ENCODE results near the gene ZNF260.
"Not testable (repeated sequence)": the region's sequence is repeated elsewhere in the genome, so short reads cannot be mapped to it uniquely, and the experiment has no call there.

ZNF260 gene

DNA sequence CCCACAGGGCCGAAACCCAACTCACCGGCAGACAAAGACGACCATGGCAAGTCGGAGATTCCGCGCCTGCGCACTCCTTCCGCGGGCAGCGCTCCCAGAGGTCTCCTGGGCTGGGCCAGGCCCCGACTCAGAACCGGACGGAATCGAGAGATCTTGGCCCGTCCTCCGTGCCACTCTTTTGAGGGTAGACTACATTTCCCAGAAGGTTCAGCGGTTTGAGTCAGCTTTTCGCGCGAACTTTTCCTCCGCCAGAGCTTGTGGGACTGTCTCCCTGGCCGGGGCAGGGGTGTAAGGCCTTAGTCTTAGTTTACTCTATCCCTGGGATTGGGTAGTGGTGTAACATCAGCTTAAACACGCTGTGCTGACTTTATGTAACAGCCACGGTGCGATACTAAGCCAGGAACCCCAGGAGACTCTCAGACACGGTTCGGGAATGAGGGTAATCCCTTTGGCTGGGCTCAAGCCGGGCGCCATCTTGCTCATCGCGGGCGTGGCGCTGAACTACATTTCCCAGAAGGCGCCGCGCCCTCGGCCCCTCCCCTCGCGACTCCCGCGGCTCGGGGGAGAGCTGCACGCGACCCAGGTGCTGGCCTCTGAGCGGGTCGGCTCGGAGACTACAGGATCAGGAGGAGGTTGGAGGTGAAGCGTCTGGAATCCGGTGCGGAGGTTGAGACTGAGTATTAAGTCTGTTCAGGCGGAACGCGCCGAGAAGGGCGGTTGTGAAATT is at the start of gene ZNF260:
ZNF260 (minus strand) TSS at position 78 of the 727 bp plus-strand sequence. CDS start 13,033 bp downstream, outside the sequence.
- DNase-seq = peak; percentile 98 to 99

GRCh38 chr19:36577271-36577996 is 49.4 kb upstream of the ZNF260 start:
- DNase-seq = no peak

DNA sequence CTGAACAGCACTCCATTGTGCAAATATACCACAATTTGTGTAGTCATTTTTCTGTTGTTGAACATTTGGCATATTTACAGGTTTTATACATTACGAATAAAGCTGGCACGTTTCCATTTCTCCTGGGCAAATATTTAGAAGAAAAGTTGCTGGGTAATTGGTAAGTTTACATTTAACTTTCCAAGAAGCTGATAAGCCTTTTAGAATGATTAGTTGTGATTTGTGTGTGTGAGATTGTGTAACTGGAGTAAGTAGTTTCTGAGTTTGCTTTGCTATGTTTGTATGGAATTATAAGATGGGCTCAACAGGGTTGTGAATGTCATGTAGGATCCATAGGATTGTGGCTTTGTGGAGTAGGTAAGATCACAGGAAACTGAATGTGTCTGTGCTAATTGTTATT is 46.7 kb upstream of the ZNF260 start:
- no peak for DNase-seq

- peak in 1 of 2 experiments; percentile 62 for DNase-seq
Observed at GRCh38 chr19:36573895-36574720, 46.0 kb upstream of the ZNF260 start.

DNA sequence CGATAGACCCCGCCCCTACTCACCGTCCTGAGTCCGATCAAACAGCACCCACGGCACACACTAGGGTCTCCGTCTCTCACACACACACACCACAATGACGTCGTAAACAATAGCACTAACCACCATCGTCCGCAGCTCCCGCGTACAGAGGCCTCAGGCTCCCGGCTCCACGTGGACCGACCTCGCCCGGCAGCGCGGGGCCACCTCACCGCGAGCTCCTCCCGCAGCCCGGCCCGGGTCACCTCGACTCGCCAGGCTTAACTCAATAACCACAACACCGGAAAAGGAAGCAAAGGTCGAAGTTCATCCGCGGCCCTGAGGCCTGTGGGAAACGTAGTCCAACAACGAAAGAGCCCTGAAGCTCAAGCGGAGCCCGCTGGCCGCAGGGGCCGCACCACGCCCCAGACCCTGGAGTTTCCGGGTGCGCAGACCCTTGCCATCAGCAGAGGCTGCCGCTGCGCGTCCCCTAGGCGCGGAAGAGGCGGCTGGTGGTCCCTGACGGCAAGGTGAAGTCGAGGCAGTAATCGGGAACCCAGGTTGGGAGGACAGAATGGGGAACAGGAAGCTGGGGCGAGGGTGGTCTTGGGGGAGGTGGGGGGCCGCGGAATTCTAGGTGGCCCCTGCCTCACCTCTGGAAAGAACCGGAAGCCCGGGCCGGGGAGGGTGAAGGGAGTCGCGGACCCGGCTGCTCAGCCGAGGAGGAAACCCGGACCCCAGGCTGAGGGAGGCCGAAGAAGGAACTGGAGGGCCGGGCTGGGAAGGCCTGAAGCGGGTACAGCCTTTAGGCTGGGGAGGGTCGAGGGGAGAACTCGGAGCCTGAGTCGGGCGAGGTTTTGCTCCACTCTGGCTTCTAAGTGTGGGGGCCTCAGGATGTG is 45.2 kb upstream of the ZNF260 start, which contains the start of gene ZNF529:
ZNF529 (minus strand) TSS at position 273 of the 875 bp plus-strand sequence. CDS start 946 bp downstream, outside the sequence.
- DNase-seq = peak; percentile 95 to 98

- no peak for DNase-seq
Observed at GRCh38 chr19:36572593-36573019, 44.5 kb upstream of the ZNF260 start.

DNA sequence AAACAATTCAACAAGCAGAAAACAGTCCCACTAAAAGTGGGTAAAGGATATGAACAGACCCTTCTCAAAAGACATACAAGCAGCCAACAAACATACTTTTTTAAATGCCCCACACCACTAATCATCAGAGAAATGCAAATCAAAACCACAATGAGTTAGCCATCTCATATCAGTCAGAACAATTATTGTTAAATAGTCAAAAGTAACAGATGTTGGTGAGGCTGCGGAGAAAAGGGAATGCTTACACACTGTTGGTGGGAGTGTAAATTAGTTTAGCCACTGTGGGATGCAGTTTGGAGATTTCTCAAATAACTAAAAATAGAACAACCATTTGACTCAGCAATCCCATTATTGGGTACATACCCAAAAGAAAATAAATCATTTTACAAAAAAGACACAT is 36.3 kb upstream of the ZNF260 start:
- no peak for DNase-seq

GRCh38 chr19:36547001-36547732 is 19.1 kb upstream of the ZNF260 start:
- DNase-seq = no peak

- DNase-seq = peak; percentile 30 to 62
Observed at GRCh38 chr19:36528921-36529518, 949 bp upstream of the ZNF260 start.

DNA sequence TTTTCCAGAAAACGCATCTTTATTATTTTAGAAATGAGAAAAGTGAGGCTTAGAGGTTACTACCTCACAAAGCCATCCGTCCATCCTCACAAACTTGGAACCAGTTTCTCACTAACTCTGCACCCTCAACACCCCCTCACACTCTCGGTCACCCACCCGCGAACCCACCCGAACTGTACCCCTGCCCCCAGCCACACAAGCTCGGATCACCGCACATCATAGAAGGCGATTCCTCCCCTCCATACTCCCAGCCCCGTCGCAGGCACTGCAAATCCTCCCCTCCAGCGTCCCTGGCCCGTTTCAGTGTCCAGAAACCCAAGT is 238 bp downstream of the ZNF260 start:
- no peak for DNase-seq

DNA sequence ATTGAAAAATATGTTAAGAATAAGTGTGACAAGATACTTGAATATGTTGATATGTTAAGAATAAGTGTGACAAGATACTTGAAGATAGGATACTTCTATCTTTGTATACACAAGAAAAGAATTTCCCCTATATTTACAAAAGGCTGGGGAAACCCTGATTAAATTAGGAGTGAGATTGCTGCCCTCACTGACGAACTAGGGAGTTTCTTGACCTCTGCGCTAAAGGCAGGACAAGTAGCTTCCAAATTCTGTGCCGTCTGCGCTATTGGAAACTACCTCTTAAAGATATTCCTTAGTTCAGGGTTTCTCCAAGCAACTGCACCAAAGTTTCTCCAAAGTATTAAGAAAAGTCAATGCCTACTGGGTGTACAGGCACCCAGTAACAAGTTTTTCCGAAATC is 730 bp downstream of the ZNF260 start:
- no peak for DNase-seq

DNA sequence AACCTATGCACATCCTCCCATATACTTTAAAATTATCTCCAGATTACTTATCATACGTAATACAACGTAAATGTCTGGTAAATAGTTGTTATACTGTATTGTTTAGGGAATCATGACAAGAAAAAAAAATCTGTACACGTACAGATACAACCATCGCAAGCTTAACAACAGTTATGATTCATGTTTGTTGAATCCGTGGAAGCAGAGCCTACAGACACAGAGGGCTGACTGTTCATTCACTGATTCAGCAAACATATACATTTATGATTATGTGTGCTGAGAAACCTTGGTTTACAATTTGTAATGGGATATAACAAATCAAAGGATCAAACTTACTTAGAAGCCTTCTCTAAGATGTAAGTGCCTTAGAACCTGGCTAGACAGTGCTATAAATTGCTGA is 1.5 kb downstream of the ZNF260 start:
- no peak for DNase-seq

DNA sequence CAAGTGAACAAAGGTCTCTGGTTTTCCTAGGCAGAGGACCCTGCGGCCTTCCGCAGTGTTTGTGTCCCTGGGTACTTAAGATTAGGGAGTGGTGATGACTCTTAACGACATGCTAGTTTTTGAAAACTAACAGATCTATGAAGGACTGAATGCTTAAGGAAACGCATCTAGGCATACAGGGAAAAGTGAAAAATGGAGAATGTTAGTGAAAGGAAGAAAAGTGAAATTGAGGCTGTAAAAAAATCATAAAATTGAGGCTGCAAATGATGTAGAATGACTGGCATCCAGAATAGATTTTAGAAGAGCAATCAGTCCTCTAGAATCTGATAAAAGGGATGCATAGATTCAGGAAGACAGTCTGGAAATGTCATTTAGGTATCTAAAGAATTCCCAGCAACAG is 3.5 kb downstream of the ZNF260 start:
- no peak for DNase-seq

- DNase-seq = no peak
Observed at GRCh38 chr19:36514012-36514612, 14.0 kb downstream of the ZNF260 start.

DNA sequence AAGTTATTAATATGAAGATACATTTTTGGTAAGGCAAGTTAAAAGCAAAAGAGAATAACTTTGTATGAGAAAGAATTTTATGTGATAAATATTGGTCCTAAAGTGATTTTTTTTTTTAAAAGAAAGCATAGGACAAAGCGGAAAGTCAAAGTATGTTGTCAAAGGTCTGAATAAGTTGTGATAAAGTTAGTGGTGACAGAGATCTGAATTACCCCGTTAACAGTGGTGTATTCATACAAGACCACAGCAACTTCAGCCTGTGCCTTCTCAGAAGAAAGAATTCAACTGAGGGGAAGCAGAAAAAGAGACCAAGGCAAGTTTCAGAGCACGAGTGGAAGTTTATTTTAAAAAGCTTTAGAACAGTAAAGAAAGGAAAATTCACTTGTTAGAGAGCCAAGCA is 19.7 kb downstream of the ZNF260 start:
- no peak for DNase-seq

DNA sequence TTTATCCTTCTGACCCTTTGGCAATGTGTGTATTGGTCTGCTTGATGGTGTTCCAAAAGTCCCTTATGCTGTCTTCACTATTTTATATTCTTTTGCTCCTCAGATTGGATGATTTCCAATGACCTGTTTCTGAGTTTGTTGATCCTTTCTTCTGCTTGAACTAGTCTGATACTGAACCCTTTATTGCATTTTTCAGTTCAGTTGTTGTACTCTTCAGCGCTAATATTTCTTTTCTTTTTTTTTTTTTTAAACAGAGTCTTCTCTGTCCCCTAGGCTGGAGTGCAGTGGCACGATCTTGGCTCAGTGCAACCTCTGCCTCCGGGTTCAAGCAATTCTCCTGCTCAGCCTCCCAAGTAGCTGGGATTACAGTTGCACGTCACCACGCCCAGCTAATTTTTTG is 26.1 kb downstream of the ZNF260 start:
- DNase-seq = no peak

DNA sequence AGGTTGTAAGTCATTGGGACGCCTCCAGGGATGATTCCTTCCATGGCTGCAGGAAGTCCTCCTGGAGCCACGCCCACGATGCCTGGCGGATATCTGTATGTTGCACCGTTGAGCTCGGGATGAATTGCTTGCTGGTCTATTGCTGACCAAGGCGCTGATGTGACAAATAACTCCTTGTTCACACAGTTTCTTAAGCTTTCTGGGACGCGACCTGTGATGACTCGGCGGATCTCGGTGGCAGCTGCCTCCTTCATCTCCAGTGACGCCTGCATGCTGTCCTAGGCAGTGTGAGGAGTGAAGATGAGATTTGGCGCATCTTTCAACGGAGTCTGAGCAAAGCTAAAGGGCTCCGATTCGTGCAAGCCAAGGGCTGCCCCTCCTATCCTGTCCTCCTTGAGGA is 31.1 kb downstream of the ZNF260 start:
- no peak for DNase-seq

GRCh38 chr19:36492689-36493453 is 35.2 kb downstream of the ZNF260 start:
- DNase-seq = peak; percentile 71 to 91

DNA sequence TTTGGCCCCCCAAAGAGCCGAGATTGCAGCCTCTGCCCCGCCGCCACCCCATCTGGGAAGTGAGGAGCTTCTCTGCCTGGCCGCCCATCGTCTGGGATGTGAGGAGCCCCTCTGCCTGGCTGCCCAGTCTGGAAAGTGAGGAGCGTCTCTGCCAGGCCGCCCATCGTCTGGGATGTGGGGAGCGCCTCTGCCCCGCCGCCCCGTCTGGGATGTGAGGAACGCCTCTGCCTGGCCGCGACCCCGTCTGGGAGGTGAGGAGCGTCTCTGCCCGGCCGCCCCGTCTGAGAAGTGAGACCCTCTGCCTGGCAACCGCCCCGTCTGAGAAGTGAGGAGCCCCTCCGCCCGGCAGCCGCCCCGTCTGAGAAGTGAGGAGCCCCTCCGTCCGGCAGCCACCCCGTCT is 37.2 kb downstream of the ZNF260 start:
- not testable (repeated sequence) for DNase-seq

GRCh38 chr19:36489920-36490415 is 38.1 kb downstream of the ZNF260 start:
- peak; percentile 99 for DNase-seq

All from NCI-H526 (cell line).